Smooth muscle cell (in vitro differentiated cells): ENCODE data around the gene SPINT1. TPM values are rescaled to one million over a fixed set of nuclear protein-coding genes. Genes with fewer than 3 reads are reported as not detected.

Experiments
- DNase-seq: peaks from one replicate; lab custom pipeline; 2025; ENCODE audit not compliant: unreplicated experiment; lab: John Stamatoyannopoulos, UW
- H2AFZ ChIP-seq: fragments of 200-600 bp; sonication (generic); 2 replicates; pipeline ENCODE4 v1.6.0; 2016; ENCODE audit warnings: antibody characterized with exemption, low read depth, mild to moderate bottlenecking
- H3F3A ChIP-seq: fragments of 200-600 bp; sonication (generic); 2 replicates; pipeline ENCODE4 v1.6.0; 2017; ENCODE audit warnings: antibody characterized with exemption, low read depth
- H3K27ac ChIP-seq: fragments of 200-600 bp; sonication (generic); 2 replicates; pipeline ENCODE4 v1.5.1; 2016; ENCODE audit warnings: low read depth, mild to moderate bottlenecking
- H3K27me3 ChIP-seq: fragments of 200-600 bp; sonication (generic); 2 replicates; pipeline ENCODE4 v1.6.1; 2016; ENCODE audit warnings: low read depth, mild to moderate bottlenecking
- H3K36me3 ChIP-seq: fragments of 200-600 bp; sonication (generic); 2 replicates; pipeline ENCODE4 v1.5.1; 2016; ENCODE audit warnings: low read depth
- H3K4me1 ChIP-seq: fragments of 200-600 bp; sonication (generic); 2 replicates; pipeline ENCODE4 v1.5.1; 2016; ENCODE audit warnings: low read depth
- H3K4me2 ChIP-seq: fragments of 200-600 bp; sonication (generic); 2 replicates; pipeline ENCODE4 v1.6.0; 2016; ENCODE audit warnings: mild to moderate bottlenecking
- H3K4me3 ChIP-seq: fragments of 200-600 bp; sonication (generic); 2 replicates; pipeline ENCODE4 v1.5.1; 2016; ENCODE audit warnings: mild to moderate bottlenecking
- H3K79me2 ChIP-seq: fragments of 200-600 bp; sonication (generic); 2 replicates; pipeline ENCODE4 v1.6.0; 2016; ENCODE audit warnings: low read depth, mild to moderate bottlenecking
- H3K9ac ChIP-seq: fragments of 200-600 bp; sonication (generic); 2 replicates; pipeline ENCODE4 v1.6.0; 2016; ENCODE audit warnings: low read depth
- H3K9me3 ChIP-seq: fragments of 200-600 bp; sonication (generic); replicated peaks from 2 replicates; pipeline ENCODE4 v1.5.1; 2016; ENCODE audit warnings: low read depth
- H4K20me1 ChIP-seq: fragments of 200-600 bp; sonication (generic); 2 replicates; pipeline ENCODE4 v1.6.0; 2016; ENCODE audit warnings: low read depth
- WGBS: methylation state at CpG from one replicate; pipeline ENCODE4 v1.1.7; 2016; ENCODE audit warnings: low lambda C conversion rate; 5-methylcytosine and 5-hydroxymethylcytosine counted together
- polyA plus RNA-seq: library from polyadenylated mRNA; unstranded; fragments of >200 nt; fragmentation: Nextera tagmentation; extraction: Ambion mirVana; gene quantifications from 2 replicates; pipeline ENCODE4 v1.2.1, GENCODE V29; 2016
- small RNA-seq: library from RNA; depleted of rRNA; stranded (forward); fragments of <200 nt; gene quantifications from one replicate; pipeline ENCODE3, GENCODE V24; 2014
- total RNA-seq: library from RNA; depleted of rRNA; stranded (reverse); fragments of >200 nt; gene quantifications from 2 replicates; pipeline ENCODE4 v1.2.3, GENCODE V29; 2014
- TF ChIP-seq, protein P1 (sequence below): fragments of 200-600 bp; sonication (generic); IDR thresholded peaks from 2 replicates; pipeline ENCODE4 v1.5.1; 2017; ENCODE audit warnings: borderline replicate concordance, mild to moderate bottlenecking, antibody characterized with exemption; ENCODE audit not compliant: insufficient read depth, poor library complexity, severe bottlenecking

SPINT1 gene
- total and polyA plus RNA-seq, 2 experiments from 2014 or later: 50.2 to 76.5 TPM

DNA sequence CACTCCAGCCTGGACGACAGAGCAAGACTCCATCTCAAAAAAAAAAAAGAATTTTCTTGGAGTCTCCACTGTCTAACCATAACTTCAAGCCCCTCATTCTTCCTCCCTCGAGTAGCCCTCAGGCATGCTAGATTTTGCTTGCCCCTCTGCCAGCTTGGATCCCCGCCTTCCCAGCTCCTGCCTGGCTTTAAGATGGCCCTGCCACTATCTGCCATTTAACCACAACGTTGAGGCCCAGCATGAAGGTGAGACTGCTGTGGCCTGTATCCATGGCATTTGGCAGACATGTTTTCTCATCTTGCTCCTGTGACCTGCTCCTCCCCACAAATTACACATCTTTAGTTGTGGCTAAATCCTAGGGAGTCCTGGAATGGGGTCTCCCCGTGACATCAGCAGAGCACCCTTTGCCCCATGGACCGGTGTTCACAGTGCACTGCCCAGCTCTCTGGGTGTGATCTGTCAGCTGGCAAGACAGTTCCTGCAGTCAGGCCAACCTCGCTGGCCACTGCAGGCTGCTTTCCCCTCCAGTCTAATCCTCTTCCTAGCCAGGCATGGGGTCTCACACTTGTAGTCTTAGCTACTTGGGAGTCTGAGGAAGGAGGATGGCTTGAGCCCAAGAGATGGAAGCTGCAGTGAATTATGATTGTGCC, 60.8 kb downstream of the SPINT1 start:
- Histone ChIP-seq H3K4me3 (no peak overlapping the region), H3K4me2 (no peak overlapping the region), H4K20me1 (peaks cover 57% of the 10 kb centered on the region), H3K9me3 (no peaks in the 10 kb centered on the region), H3K27me3 (no peaks in the 10 kb centered on the region), H3K9ac (no peak overlapping the region), H2AFZ (no peak overlapping the region), H3F3A (no peaks in the 10 kb centered on the region), H3K4me1 (peaks cover 8% of the 10 kb centered on the region), H3K79me2 (peaks cover 3% of the 10 kb centered on the region), H3K36me3 (no peaks in the 10 kb centered on the region), H3K27ac (no peak overlapping the region)
- 91% methylated on average over 7 of the region's 7 CpGs for WGBS
- DNase-seq: no peak
- TF ChIP-seq, protein P1, sequence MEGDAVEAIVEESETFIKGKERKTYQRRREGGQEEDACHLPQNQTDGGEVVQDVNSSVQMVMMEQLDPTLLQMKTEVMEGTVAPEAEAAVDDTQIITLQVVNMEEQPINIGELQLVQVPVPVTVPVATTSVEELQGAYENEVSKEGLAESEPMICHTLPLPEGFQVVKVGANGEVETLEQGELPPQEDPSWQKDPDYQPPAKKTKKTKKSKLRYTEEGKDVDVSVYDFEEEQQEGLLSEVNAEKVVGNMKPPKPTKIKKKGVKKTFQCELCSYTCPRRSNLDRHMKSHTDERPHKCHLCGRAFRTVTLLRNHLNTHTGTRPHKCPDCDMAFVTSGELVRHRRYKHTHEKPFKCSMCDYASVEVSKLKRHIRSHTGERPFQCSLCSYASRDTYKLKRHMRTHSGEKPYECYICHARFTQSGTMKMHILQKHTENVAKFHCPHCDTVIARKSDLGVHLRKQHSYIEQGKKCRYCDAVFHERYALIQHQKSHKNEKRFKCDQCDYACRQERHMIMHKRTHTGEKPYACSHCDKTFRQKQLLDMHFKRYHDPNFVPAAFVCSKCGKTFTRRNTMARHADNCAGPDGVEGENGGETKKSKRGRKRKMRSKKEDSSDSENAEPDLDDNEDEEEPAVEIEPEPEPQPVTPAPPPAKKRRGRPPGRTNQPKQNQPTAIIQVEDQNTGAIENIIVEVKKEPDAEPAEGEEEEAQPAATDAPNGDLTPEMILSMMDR: no peak

DNA sequence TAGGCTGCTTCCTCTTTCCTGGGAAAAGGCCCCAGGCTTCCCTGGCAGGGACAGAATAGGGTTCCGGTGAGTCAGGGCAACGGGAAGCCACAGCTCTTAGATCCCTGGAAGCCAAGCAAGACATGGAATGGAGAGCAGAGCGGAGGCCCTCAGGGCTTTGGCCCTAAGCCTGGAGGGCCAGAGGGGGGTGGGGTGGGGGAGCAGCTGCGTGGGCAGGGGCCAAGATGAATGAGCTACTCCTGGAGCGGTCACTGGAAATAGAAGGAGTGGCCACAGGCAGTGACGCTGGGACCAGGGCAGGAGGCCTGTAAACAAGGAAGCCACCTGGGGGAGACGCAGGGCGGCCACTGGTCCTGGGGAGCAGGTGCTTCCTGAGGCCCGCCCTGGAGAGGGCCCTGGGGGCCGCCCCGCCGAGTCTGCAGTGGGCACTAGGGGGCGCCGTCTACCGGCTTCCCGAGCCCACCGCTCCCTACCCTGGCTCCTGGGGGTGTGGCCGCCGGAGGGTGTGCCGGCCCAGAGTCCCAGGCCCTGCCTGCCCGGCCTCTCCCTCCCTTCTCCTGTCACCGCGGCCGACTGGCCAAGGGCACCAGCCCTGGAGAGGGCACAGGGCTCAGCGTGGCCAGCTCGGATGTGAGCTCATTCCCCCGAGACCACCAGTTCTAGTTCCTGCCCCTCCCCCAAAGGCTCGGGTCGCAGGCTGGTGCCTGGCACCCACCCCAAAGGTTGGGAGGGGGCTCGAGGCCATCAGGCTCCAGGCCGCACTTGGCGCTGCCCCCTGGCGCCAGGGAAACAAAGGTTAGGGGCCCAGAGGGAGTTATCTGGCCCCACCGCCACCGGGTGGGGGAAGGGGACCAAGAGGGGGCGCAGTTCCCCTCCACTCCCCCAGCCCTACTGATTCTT, 62.5 kb downstream of the SPINT1 start:
- TF ChIP-seq, protein P1: peak; percentile 75
- peak overlapping the region; percentile 83 for H3K4me2 ChIP-seq
- no peaks in the 10 kb centered on the region for H3K36me3 ChIP-seq
- H3K4me1 ChIP-seq: peaks cover 8% of the 10 kb centered on the region
- 17% methylated on average over 27 of the region's 36 CpGs for WGBS
- H4K20me1 ChIP-seq: peaks cover 45% of the 10 kb centered on the region
- no peak overlapping the region for H2AFZ ChIP-seq
- no peaks in the 10 kb centered on the region for H3K27me3 ChIP-seq
- peak overlapping the region; percentile 38 for H3K4me3 ChIP-seq
- DNase-seq: peak; percentile 61
- H3F3A ChIP-seq: no peaks in the 10 kb centered on the region
- no peaks in the 10 kb centered on the region for H3K9me3 ChIP-seq
- H3K27ac ChIP-seq: peak overlapping the region; percentile 28
- peak overlapping the region; percentile 5 for H3K9ac ChIP-seq
- H3K79me2 ChIP-seq: peaks cover 3% of the 10 kb centered on the region

DNA sequence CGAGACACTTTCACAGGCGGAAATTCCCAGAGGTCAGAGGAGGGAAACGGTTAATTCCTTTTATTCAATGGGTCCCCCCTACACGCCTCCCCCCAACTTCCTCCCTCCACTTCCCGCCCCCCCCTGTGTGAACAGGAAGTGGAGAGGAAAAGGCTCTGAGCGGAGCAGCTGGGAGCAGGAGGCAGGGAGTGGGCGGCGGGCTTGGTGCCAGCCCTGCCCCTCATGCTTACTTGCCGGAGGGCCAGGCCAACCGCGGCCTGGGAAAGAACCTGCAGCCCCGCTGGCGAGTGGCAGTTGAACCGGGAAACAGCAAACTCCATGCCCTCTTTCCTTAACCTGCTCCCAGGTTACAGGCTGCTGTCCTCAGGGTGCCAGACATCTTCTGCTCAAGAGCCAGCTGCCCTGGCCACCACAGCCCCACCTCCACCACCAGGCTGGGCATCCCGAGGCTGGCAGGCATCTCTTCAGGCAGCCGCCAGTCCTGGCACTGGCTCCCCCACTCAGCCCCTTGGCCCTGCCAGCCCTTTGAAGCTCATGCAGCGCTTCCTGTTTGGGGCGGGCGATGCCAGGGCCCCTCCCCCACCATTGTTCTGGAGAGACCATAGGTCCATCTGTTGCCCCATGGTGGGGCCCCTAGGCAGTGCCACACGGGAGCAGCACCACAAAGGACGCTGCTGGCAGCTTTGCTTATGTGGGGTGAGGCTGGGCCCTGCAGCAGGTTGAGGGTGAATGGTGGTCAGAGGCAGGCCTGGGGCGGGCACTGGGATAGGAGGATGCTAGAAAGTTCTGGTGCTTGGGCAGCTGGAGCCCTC, 63.3 kb downstream of the SPINT1 start:
- Histone ChIP-seq H3K4me2 (peak overlapping the region; percentile 83), H3K9ac (peak overlapping the region; percentile 5), H3K4me1 (peaks cover 8% of the 10 kb centered on the region), H3K36me3 (no peaks in the 10 kb centered on the region), H2AFZ (no peak overlapping the region), H3K9me3 (no peaks in the 10 kb centered on the region), H3K27ac (no peak overlapping the region), H3F3A (no peaks in the 10 kb centered on the region), H4K20me1 (peaks cover 37% of the 10 kb centered on the region), H3K79me2 (no peaks in the 10 kb centered on the region), H3K4me3 (peak overlapping the region; percentile 38), H3K27me3 (no peaks in the 10 kb centered on the region)
- no peak for DNase-seq
- 61% methylated on average over 19 of the region's 22 CpGs for WGBS
- TF ChIP-seq, protein P1: no peak

Small RNAs within 50 kb of the gene (small RNA-seq; reads per million reads assigned to genes)
- not detected for gene AC025166.1

Other genes starting within 250 kb of the SPINT1 start
- gene KNL1, start 249.8 kb upstream of the SPINT1 start, total RNA-seq: 7.2 and 10.8 TPM in 2 replicates
- gene KNL1, start 249.8 kb upstream of the SPINT1 start, polyA plus RNA-seq: 1.5 and 3.1 TPM in 2 replicates
- gene RAD51, start 148.9 kb upstream of the SPINT1 start, total RNA-seq: 9.2 and 9.7 TPM in 2 replicates
- gene RAD51, start 148.9 kb upstream of the SPINT1 start, polyA plus RNA-seq: 10.7 and 15.2 TPM in 2 replicates
- 11.0 and 12.8 TPM in 2 replicates for gene RMDN3, start 88.8 kb upstream of the SPINT1 start, total RNA-seq
- 20.0 and 25.1 TPM in 2 replicates for gene RMDN3, start 88.8 kb upstream of the SPINT1 start, polyA plus RNA-seq
- gene GCHFR, start 80.0 kb upstream of the SPINT1 start, total RNA-seq: 9.1 and 12.4 TPM in 2 replicates
- 8.9 and 19.0 TPM in 2 replicates for gene GCHFR, start 80.0 kb upstream of the SPINT1 start, polyA plus RNA-seq
- 0.09 and 0.63 TPM in 2 replicates for gene C15orf62, start 74.1 kb upstream of the SPINT1 start, total RNA-seq
- 0.35 and 0.74 TPM in 2 replicates for gene C15orf62, start 74.1 kb upstream of the SPINT1 start, polyA plus RNA-seq
- 16.5 and 18.1 TPM in 2 replicates for gene ZFYVE19, start 37.0 kb upstream of the SPINT1 start, total RNA-seq
- gene ZFYVE19, start 37.0 kb upstream of the SPINT1 start, polyA plus RNA-seq: 30.1 and 31.9 TPM in 2 replicates
- 23.7 and 25.0 TPM in 2 replicates for gene DNAJC17, start 36.6 kb upstream of the SPINT1 start, total RNA-seq
- 33.6 and 35.3 TPM in 2 replicates for gene DNAJC17, start 36.6 kb upstream of the SPINT1 start, polyA plus RNA-seq
- gene PPP1R14D, start 15.3 kb upstream of the SPINT1 start, total RNA-seq: not detected in 2 replicates
- not detected in 2 replicates for gene PPP1R14D, start 15.3 kb upstream of the SPINT1 start, polyA plus RNA-seq
- gene RHOV, start 30.2 kb downstream of the SPINT1 start, total RNA-seq: 2.9 and 3.3 TPM in 2 replicates
- gene RHOV, start 30.2 kb downstream of the SPINT1 start, polyA plus RNA-seq: 3.0 and 10.3 TPM in 2 replicates
- gene VPS18, start 50.4 kb downstream of the SPINT1 start, total RNA-seq: 14.2 and 15.4 TPM in 2 replicates
- gene VPS18, start 50.4 kb downstream of the SPINT1 start, polyA plus RNA-seq: 17.2 and 24.4 TPM in 2 replicates
- gene DLL4, start 85.3 kb downstream of the SPINT1 start, total RNA-seq: 0.04 TPM in 1 of 2 replicates, not detected in the other
- gene DLL4, start 85.3 kb downstream of the SPINT1 start, polyA plus RNA-seq: 0.37 TPM in 1 of 2 replicates, not detected in the other
- 25.2 and 29.6 TPM in 2 replicates for gene CHAC1, start 109.4 kb downstream of the SPINT1 start, total RNA-seq
- 31.5 and 33.6 TPM in 2 replicates for gene CHAC1, start 109.4 kb downstream of the SPINT1 start, polyA plus RNA-seq